Upper lobe of right lung (tissue), 1 donor: Measurements from ENCODE around the gene YY1. TPM values are rescaled to one million over a fixed set of nuclear protein-coding genes. Genes with fewer than 3 reads are reported as not detected.

Source experiments
- ATAC-seq: fragments of 200-7000 bp; cut with Tn5 transposase; one replicate; pipeline ENCODE4 v1.9.1; 2020; ENCODE audit warnings: mild to moderate bottlenecking, moderate library complexity
- DNase-seq: peaks from one replicate; pipeline ENCODE4 v3.0.0-alpha.2; 2020
- H3K27ac ChIP-seq: fragments of 200-600 bp; one replicate; pipeline ENCODE4 v1.8.0; 2022
- H3K27me3 ChIP-seq: fragments of 200-600 bp; one replicate; pipeline ENCODE4 v1.8.0; 2022; ENCODE audit warnings: mild to moderate bottlenecking
- H3K36me3 ChIP-seq: fragments of 200-600 bp; one replicate; pipeline ENCODE4 v1.8.0; 2022
- H3K4me1 ChIP-seq: fragments of 200-600 bp; one replicate; pipeline ENCODE4 v1.8.0; 2022
- H3K4me3 ChIP-seq: fragments of 200-600 bp; one replicate; pipeline ENCODE4 v1.8.0; 2022; ENCODE audit warnings: mild to moderate bottlenecking
- H3K9me3 ChIP-seq: fragments of 200-600 bp; one replicate; pipeline ENCODE4 v1.8.0; 2022
- intact Hi-C: fragments of 100-400 bp; cut with DNase I; formaldehyde crosslinking; loops from one replicate; pipeline ENCODE4 v1.11.0; 2022
- total RNA-seq: library from RNA; stranded (reverse); fragmentation: NEBNext Ultra II Directional; extraction: Animal tissue kit (Norgen Biotek cat#: 25700); gene quantifications from one replicate; pipeline ENCODE4 v1.2.1, GENCODE V29; 2021
- TF ChIP-seq, protein P1 (sequence below): fragments of 200-600 bp; IDR thresholded peaks from one replicate; pipeline ENCODE4 v1.8.0; 2022; ENCODE audit warnings: antibody characterized with exemption
- donor health status: DM: no; HTN: yes; CAD: no; lungs with severe emphysema.

The YY1 gene
- total RNA-seq, 1 donor from 2014 or later = 69.4 TPM

- no peak overlapping the region for H3K27ac ChIP-seq
- no peaks in the 10 kb centered on the region for H3K27me3 ChIP-seq
- no peak for DNase-seq
- H3K9me3 ChIP-seq = no peaks in the 10 kb centered on the region
- no peak for ATAC-seq
- no peak overlapping the region for H3K4me3 ChIP-seq
- intact Hi-C loops = no loop called here
- peaks cover 22% of the 10 kb centered on the region for H3K36me3 ChIP-seq
- H3K4me1 ChIP-seq = peaks cover 28% of the 10 kb centered on the region
- TF ChIP-seq, protein P1, sequence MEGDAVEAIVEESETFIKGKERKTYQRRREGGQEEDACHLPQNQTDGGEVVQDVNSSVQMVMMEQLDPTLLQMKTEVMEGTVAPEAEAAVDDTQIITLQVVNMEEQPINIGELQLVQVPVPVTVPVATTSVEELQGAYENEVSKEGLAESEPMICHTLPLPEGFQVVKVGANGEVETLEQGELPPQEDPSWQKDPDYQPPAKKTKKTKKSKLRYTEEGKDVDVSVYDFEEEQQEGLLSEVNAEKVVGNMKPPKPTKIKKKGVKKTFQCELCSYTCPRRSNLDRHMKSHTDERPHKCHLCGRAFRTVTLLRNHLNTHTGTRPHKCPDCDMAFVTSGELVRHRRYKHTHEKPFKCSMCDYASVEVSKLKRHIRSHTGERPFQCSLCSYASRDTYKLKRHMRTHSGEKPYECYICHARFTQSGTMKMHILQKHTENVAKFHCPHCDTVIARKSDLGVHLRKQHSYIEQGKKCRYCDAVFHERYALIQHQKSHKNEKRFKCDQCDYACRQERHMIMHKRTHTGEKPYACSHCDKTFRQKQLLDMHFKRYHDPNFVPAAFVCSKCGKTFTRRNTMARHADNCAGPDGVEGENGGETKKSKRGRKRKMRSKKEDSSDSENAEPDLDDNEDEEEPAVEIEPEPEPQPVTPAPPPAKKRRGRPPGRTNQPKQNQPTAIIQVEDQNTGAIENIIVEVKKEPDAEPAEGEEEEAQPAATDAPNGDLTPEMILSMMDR = no peak
These were observed 35.3 kb downstream of the YY1 start for GRCh38 chr14:100274250-100274649.

DNA sequence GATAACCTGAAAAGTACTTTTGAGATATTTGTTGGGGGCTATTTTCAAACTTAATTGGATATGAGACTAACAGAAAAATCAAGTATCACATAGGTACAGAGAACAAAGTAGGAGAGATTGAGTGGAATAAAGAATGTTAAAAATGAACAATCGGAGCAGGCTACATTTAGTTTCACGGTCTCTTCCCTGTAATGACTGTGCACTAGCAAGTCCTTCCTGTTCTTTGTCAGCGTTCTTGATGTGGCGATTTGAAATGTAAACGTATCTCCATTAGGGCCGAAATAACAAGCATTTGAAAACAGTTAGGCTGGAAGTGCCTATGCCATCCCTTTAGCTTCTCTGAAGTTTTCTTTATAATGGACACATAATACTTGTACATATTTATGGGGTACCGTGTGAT, 36.3 kb downstream of the YY1 start:
- H3K4me1 ChIP-seq = peaks cover 36% of the 10 kb centered on the region
- intact Hi-C loops = no loop called here

DNA sequence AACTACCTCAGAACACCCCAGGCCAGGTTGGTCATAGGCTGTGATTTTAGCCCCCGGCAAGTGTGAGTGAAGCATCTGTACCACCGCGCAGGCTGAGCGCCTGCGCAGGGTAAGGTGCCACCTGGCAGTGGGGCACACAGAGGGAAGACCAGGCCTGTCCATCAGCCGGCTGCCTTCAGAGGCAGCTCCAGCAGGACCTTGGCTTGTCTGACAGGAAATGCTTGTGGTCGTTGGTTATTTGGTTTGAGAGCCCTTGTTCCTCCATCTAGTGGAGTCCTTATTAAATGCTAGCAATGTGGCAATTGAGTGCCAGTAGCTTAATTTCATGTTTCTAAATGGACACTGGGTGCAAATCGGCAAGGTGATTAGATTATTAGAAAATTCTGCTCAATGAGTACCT, 39.8 kb downstream of the YY1 start:
- DNase-seq (peak; percentile 72), ATAC-seq (peak; percentile 82)
- Histone ChIP-seq H3K27ac (no peak overlapping the region), H3K9me3 (no peaks in the 10 kb centered on the region), H3K4me1 (peaks cover 54% of the 10 kb centered on the region), H3K4me3 (no peak overlapping the region), H3K27me3 (no peaks in the 10 kb centered on the region), H3K36me3 (peaks cover 22% of the 10 kb centered on the region)
- intact Hi-C loops = no loop called here
- TF ChIP-seq, protein P1 = peak; percentile 22

More for the DNA sequence above, 36.3 kb downstream of the YY1 start:
- TF ChIP-seq, protein P1 = no peak
- Histone ChIP-seq H3K27ac (no peak overlapping the region), H3K36me3 (peaks cover 22% of the 10 kb centered on the region), H3K4me3 (no peak overlapping the region), H3K9me3 (no peaks in the 10 kb centered on the region), H3K27me3 (no peaks in the 10 kb centered on the region)
- DNase-seq = no peak
- no peak for ATAC-seq

DNA sequence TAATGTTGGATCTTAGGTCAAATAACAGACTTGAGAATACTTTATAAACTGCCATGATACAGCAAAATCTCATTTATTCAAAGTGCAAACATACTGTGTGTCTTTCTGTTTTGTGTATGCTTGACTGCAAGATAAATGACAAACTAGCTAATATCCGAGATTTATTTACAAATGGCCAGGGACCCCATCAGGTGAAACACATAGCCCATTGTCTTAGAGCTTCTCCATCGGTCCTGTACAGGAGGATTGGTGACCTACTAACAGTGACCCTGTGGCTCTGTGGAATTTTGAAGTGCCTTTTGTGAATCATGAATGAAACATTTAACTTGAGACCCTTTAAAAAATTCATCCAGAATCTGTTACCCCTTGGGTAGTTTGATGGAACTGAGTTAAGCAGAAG, 40.2 kb downstream of the YY1 start:
- no peak overlapping the region for H3K27ac ChIP-seq
- H3K36me3 ChIP-seq = peaks cover 22% of the 10 kb centered on the region
- no peaks in the 10 kb centered on the region for H3K9me3 ChIP-seq
- DNase-seq (no peak), ATAC-seq (no peak)
- intact Hi-C loops = no loop called here
- TF ChIP-seq, protein P1 = no peak
- H3K4me3 ChIP-seq = no peak overlapping the region
- H3K4me1 ChIP-seq = peaks cover 56% of the 10 kb centered on the region
- H3K27me3 ChIP-seq = no peaks in the 10 kb centered on the region

DNA sequence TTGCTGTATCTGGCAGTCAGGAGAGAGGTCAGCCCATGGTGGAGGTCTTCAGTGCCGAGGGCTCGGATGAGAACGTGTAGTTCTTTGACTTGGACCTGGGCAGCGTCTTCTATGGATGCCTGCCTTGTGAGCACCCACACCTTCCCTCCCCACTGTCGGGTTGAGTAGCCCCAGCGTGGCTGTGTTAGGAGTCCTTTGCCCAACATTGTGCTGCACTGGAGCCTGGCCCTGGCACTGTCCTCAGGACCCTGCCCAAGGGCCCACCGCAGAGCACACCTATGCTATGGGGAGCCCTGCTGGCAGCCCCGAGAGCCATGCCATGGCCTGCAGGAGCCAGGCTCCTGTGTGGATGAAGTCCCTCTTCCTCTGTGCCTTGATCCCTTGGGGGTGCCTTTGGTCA, 40.6 kb downstream of the YY1 start:
- DNase-seq (peak; percentile 51), ATAC-seq (no peak)
- TF ChIP-seq, protein P1 = no peak
- Histone ChIP-seq H3K9me3 (no peaks in the 10 kb centered on the region), H3K27ac (no peak overlapping the region), H3K27me3 (no peaks in the 10 kb centered on the region), H3K4me1 (peaks cover 58% of the 10 kb centered on the region), H3K36me3 (peaks cover 22% of the 10 kb centered on the region), H3K4me3 (no peak overlapping the region)
- intact Hi-C loops = no loop called here
